ENCODE results near the gene TWF2.

TWF2 gene

GRCh38 chr3:52198643-52199608 lies 40.0 kb downstream of the TWF2 start:
- no peak for DNase-seq

GRCh38 chr3:52197842-52198625 lies 40.9 kb downstream of the TWF2 start, which contains the start of gene ALAS1:
TSS of gene ALAS1 (plus strand) at chr3:52198160. CDS start at chr3:52199242, 1,082 bp downstream.
- DNase-seq = peak; percentile 95

DNA sequence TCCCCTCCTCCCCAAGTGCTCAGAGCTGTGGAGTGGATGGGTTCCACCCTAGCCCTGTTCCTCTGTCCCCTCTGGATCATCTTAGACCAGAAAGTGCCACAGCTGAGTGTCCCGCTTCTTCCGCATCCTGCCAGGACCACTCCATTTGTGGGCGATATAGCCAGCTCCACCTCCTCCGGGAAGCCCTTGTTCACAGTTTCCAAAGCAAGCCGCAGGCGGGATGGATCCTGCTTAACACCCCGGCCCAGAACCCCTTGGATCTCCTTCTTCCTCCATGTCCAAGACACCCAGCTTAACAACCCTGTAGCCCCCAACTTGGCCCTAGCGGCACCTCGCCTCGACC lies 41.5 kb downstream of the TWF2 start:
- DNase-seq = no peak

DNA sequence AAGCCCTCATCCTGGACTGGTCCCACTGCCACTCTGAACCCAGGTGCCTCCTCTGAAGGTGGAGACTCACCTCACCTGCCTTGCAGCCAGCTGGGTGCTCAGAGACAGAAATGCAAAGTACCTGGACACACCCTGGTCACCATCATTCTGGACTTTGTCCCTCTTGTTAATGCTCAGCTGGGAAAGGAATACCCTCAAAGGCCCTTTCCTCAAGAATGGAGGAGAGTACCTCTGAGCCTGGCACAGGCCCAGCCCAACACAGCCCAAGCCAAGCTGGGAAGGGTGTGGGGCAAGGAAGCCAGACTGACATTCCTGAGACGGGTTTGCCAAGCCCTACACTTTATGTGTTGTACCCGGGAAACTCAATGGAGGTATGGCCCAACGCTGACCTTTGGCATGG lies 42.0 kb downstream of the TWF2 start:
- DNase-seq = no peak

DNA sequence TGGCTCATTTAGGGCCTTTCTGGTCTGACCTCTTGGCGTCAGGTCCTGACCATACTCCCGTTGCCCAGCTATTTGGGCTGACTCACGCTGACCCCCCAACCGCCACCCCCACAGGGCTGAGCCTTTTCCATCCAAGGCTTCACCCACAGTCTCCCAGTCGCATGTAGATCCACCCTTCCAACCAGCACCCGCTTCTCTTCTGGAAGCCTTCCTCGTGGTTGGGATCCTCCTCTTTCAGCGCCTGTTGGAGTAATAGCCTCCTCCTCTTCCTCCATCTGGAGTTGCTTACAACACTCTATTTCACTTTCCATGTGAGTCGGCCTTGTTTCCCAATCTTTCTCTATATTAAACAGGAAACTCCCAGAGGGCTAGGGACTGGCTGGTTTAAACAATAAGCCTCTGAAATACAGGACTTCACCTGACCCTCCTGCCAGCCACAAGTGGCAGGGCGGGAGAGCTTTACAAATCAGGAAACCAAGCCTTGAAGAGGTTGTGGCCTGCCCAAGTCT lies 43.1 kb downstream of the TWF2 start:
- DNase-seq = no peak

GRCh38 chr3:52195291-52195597 lies 43.7 kb downstream of the TWF2 start:
- no peak for DNase-seq

DNA sequence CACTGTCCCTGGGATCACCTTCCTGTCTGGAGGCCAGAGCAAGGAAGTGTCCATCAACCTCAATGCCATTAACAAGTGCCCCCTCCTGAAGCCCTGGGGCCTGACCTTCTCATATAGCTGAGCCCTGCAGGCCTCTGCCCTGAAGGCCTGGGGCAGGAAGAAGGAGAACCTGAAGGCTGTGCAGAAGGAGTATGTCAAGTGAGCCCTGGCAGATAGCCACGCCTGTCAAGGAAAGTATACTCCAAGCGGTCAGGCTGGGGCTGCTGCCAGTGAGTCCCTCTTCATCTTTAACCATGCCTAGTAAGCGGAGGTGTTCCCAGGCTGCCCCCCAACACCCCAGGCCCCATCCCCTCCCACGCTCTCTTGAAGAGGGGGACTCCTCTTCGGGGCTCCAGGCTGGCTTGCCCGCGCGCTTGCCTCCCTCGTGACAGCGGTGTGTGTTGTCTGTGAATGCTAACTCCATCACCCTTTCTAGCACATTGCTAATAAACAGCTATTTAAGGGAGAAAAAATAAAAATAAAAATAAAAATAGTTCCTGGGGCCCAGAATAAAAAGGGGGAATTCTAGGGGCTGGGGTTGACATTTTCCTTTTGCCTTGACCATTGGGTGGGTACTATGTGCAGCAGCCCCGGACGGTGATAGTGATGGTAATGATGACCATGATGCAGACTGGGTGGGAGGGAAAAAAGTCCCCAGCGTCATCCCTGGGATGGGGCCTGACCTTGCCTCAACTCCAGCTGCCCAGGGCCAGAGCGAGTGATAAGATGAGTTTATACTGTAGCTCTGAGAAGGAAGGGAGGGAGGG lies 44.3 kb downstream of the TWF2 start:
- no peak for DNase-seq

DNA sequence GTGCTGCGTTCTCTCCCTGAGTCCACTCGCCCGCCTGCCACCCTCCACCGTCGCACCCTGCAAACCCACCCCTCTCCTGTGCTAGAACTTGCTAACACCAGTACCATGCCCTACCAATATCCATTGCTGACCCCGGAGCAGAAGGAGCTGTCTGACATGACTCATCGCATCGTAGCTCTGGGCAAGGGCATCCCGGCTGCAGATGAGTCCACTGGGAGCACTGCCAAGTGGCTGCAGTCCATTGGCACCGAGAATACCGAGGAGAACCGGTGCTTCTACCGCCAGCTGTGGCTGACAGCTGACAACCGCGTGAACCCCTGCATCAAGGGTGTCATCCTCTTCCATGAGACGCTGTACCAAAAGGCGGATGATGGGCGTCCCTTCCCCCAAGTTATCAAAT lies 45.9 kb downstream of the TWF2 start:
- no peak for DNase-seq

DNA sequence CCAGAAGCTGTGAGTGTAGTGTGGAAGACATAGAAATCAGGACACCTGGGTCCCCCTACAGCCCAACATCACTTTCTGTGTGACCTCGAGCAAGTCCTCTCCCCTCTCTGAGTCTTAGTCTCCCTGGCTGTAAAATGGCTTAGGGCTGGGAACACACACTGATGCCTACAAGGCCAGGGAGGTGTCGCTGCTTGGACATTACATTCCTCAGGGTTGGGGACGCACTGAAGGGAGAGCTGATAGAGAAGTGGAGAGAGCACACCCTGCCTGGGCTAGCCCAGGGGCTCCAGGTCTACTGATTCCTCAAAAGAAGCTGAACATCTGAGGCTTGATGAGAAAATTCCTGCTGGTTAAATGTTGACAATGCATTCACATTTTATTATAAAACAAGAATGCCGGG lies 47.3 kb downstream of the TWF2 start:
- no peak for DNase-seq

DNA sequence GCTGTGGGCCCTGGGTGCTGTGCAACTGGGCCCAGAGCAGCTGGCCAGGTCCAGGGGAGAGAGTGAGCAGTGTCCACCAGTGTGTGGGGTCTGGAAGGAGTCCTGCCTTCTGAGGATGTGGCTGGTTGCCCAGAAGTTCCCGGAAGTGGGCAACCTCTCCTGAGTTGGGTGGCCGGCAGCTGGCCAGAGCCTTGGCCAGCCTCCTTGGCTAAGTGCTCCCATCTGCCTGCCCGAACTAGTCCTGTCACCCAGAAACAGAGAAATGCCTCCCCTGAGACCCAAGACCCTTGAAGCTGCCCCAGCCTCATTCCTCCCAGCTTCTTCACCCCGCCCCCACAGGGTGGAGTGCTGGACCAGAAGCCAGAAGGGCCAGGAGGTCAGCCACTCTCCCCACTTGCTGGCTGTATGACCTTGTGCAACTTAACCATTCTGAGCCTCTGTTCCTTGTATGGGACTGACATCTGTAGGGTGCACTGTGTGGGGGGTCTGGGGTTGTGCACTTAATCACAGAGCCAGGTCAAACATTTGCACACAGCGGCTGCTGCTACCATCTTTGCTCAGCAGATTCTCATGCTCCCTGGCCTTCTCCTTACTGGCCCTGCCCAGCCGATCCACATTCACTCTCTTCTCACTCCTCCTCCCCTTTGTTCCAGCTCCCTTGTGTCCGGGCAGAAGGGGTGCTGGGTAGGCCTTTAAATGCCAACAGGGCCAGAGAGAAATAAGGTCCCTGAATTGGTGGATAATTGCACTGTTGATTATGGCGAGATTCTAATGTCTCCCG lies 48.5 kb downstream of the TWF2 start:
- no peak for DNase-seq

- DNase-seq = no peak
Observed at GRCh38 chr3:52188556-52188955, 50.4 kb downstream of the TWF2 start.

DNA sequence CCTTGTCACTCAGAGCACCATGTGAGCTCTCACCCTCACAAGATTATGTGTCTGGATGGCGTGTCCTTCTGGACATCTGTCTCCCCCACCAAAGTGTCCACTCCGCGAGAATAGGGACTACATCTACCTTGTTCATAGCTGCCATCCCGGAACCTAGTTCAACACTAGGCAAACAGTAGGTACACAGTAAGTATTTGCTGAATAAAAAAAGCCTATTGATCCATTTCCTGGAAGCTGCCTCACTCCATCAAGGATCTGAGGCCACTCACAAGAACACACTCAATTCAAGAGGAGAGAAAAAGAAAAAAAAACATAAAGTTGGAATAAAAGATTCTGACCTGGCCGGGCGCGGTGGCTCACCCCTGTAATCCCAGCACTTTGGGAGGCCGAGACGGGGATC lies 52.2 kb downstream of the TWF2 start:
- no peak for DNase-seq

- no peak for DNase-seq
Observed at GRCh38 chr3:52185837-52186236, 53.1 kb downstream of the TWF2 start.

DNA sequence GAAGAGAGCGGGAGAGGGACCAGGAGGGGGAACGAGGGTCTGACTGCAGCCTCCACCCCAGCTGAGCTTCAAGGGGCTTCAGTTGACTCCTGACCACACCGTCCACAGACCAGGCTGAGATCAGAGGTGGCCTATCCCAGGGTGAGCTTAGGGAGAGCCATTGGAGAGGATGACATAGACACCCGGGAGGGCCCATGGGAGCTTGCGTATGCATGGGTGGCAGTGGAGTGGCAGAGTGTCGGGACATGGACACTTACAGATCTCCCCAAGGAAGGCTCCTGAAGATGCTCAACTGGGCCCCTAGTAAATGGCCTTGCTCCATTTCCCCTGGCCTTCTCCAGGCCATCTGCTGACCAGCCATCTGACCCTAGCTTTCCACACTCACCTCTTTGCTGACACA lies 53.6 kb downstream of the TWF2 start:
- DNase-seq = no peak

GRCh38 chr3:52184690-52185089 lies 54.3 kb downstream of the TWF2 start:
- no peak for DNase-seq

- no peak for DNase-seq
Observed at GRCh38 chr3:52183786-52184445, 55.0 kb downstream of the TWF2 start.

GRCh38 chr3:52182691-52183090 lies 56.3 kb downstream of the TWF2 start:
- no peak for DNase-seq

DNA sequence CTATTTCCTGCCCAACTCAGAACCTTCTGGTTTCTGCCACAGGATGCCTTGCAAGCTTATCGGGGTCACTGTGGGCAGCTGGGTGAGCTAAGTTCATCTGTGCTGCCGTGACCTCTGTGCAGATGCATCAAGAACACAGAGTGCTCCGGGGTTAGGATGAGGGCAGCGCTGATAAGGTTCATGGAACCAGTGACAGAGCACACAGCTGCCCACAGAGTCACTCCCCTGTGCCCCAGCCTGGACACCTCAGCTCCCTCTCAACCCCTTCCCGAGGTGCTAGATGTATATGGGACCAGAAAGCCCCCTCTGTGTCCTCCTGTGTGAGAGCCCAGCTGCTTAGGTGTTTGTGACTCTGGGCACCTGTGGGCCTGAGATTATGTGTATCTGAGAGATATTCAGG lies 56.8 kb downstream of the TWF2 start:
- no peak for DNase-seq

- DNase-seq = no peak
Observed at GRCh38 chr3:52181543-52181942, 57.4 kb downstream of the TWF2 start.

Measured in activated CD4-positive, alpha-beta T cell treated with anti-CD3 and anti-CD28 coated beads for 4 hours (primary cell).